GM12872 (cell line): ENCODE data around the gene KCNC4.

Experiments
- TF ChIP-seq, protein P1 (sequence below): IDR thresholded peaks from 3 replicates; pipeline ENCODE4 v1.5.1; 2011; ENCODE audit warnings: low read depth, mild to moderate bottlenecking, low read length, moderate library complexity; ENCODE audit not compliant: insufficient read depth

The KCNC4 gene

DNA sequence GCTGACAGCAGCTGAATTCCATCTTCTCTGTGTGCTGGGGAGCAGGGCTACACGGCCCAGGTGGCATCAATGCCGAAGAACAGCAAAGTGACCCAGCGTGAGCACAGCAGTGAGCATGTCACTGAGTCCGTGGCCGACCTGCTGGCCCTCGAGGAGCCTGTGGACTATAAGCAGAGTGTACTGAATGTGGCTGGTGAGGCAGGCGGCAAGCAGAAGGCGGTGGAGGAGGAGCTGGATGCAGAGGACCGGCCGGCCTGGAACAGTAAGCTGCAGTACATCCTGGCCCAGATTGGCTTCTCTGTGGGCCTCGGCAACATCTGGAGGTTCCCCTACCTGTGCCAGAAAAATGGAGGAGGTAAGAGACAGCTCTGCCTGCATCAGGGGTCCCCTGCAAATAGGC, 43.3 kb upstream of the KCNC4 start:
- TF ChIP-seq, protein P1, sequence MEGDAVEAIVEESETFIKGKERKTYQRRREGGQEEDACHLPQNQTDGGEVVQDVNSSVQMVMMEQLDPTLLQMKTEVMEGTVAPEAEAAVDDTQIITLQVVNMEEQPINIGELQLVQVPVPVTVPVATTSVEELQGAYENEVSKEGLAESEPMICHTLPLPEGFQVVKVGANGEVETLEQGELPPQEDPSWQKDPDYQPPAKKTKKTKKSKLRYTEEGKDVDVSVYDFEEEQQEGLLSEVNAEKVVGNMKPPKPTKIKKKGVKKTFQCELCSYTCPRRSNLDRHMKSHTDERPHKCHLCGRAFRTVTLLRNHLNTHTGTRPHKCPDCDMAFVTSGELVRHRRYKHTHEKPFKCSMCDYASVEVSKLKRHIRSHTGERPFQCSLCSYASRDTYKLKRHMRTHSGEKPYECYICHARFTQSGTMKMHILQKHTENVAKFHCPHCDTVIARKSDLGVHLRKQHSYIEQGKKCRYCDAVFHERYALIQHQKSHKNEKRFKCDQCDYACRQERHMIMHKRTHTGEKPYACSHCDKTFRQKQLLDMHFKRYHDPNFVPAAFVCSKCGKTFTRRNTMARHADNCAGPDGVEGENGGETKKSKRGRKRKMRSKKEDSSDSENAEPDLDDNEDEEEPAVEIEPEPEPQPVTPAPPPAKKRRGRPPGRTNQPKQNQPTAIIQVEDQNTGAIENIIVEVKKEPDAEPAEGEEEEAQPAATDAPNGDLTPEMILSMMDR = no peak

GRCh38 chr1:110170766-110171733, 39.1 kb upstream of the KCNC4 start:
- TF ChIP-seq, protein P1 = no peak

GRCh38 chr1:110172001-110172400, 38.1 kb upstream of the KCNC4 start:
- TF ChIP-seq, protein P1 = no peak

GRCh38 chr1:110173466-110174105, 36.5 kb upstream of the KCNC4 start:
- TF ChIP-seq, protein P1 = no peak

DNA sequence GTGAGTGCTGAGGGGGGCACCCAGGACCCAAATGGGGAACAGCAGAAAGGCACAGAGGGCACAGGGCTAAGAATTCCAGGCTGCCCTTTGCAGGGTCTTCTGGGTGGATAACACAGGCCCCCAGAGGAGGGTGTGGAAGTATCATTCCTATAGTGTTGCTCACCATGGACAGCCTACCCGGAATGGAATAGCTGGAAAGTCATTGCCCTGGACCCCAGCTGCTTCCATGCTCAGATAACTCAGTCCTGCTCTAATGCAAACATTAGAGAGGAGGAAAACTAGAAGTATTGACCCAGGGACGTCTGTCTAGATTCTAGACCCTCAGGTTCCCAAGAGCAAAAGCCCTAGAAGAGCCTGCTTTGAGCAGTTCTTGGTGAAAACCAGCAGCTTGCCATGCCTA, 35.2 kb upstream of the KCNC4 start:
- TF ChIP-seq, protein P1 = no peak

GRCh38 chr1:110176299-110176956, 33.7 kb upstream of the KCNC4 start:
- TF ChIP-seq, protein P1 = no peak

- TF ChIP-seq, protein P1 = no peak
These were observed 32.3 kb upstream of the KCNC4 start for GRCh38 chr1:110177775-110178174.
